ENCODE measurements around the gene C19orf33. TPM values are rescaled to one million over a fixed set of nuclear protein-coding genes. Genes with fewer than 3 reads are reported as not detected.
A peak's percentile ranks its signal among the peaks of the same experiment; 100 is the strongest.

The C19orf33 gene
- total RNA-seq, 1 donor from 2014 or later: not detected

GRCh38 chr19:38310986-38311385 is 6.9 kb downstream of the C19orf33 start:
- H3K36me3 Mint-ChIP-seq (ENCODE audit: low read depth): no peaks in the 10 kb centered on the region
- peaks cover 11% of the 10 kb centered on the region for H3K4me1 Mint-ChIP-seq
- H3K27me3 Mint-ChIP-seq (ENCODE audit: low read depth): peaks cover 1% of the 10 kb centered on the region
- no peak overlapping the region for H3K27ac Mint-ChIP-seq (ENCODE audit: unreplicated experiment)
- H3K4me3 Mint-ChIP-seq: no peak overlapping the region
- no peak for DNase-seq (ENCODE audit: low read depth, low spot score)
- H3K9me3 Mint-ChIP-seq: no peaks in the 10 kb centered on the region
- TF ChIP-seq CTCF (conservative IDR thresholded peaks at IDR 0.05): no peak

- DNase-seq (ENCODE audit: low read depth, low spot score): peak; percentile 90
- H3K4me3 Mint-ChIP-seq: peak within 1 kb of the TSS; percentile 88
- peaks cover 43% of the 10 kb centered on the region for H3K27me3 Mint-ChIP-seq (ENCODE audit: low read depth)
- H3K4me1 Mint-ChIP-seq: peaks cover 20% of the 10 kb centered on the region
- no peak for TF ChIP-seq CTCF (conservative IDR thresholded peaks at IDR 0.05)
- peak within 1 kb of the TSS; percentile 92 for H3K27ac Mint-ChIP-seq (ENCODE audit: unreplicated experiment)
- no peaks in the 10 kb centered on the region for H3K36me3 Mint-ChIP-seq (ENCODE audit: low read depth)
- no peaks in the 10 kb centered on the region for H3K9me3 Mint-ChIP-seq
These were observed 11.8 kb downstream of the C19orf33 start, which contains the start of gene YIF1B for GRCh38 chr19:38315657-38316476. Gene YIF1B (minus strand): TSS chr19:38315947. CDS start chr19:38315917, 30 bp downstream.

GRCh38 chr19:38316477-38317067 is 12.5 kb downstream of the C19orf33 start:
- no peaks in the 10 kb centered on the region for H3K9me3 Mint-ChIP-seq
- no peaks in the 10 kb centered on the region for H3K36me3 Mint-ChIP-seq (ENCODE audit: low read depth)
- peaks cover 20% of the 10 kb centered on the region for H3K4me1 Mint-ChIP-seq
- peaks cover 50% of the 10 kb centered on the region for H3K27me3 Mint-ChIP-seq (ENCODE audit: low read depth)
- H3K27ac Mint-ChIP-seq (ENCODE audit: unreplicated experiment): no peak overlapping the region
- no peak for DNase-seq (ENCODE audit: low read depth, low spot score)
- no peak for TF ChIP-seq CTCF (conservative IDR thresholded peaks at IDR 0.05)
- H3K4me3 Mint-ChIP-seq: peak overlapping the region; percentile 88

- H3K27me3 Mint-ChIP-seq (ENCODE audit: low read depth): peaks cover 55% of the 10 kb centered on the region
These were observed 13.1 kb downstream of the C19orf33 start for GRCh38 chr19:38317104-38317612.

GRCh38 chr19:38318660-38319059 is 14.6 kb downstream of the C19orf33 start:
- Mint-ChIP-seq H3K27ac (ENCODE audit: unreplicated experiment) (no peak overlapping the region), H3K36me3 (ENCODE audit: low read depth) (no peaks in the 10 kb centered on the region), H3K4me3 (peak overlapping the region; percentile 67), H3K4me1 (peaks cover 17% of the 10 kb centered on the region), H3K9me3 (no peaks in the 10 kb centered on the region), H3K27me3 (ENCODE audit: low read depth) (peaks cover 65% of the 10 kb centered on the region)
- TF ChIP-seq CTCF (conservative IDR thresholded peaks at IDR 0.05): no peak
- DNase-seq (ENCODE audit: low read depth, low spot score): no peak

More at GRCh38 chr19:38317104-38317612, 13.1 kb downstream of the C19orf33 start:
- peaks cover 20% of the 10 kb centered on the region for H3K4me1 Mint-ChIP-seq
- no peaks in the 10 kb centered on the region for H3K9me3 Mint-ChIP-seq
- TF ChIP-seq CTCF (conservative IDR thresholded peaks at IDR 0.05): no peak
- no peaks in the 10 kb centered on the region for H3K36me3 Mint-ChIP-seq (ENCODE audit: low read depth)
- DNase-seq (ENCODE audit: low read depth, low spot score): no peak
- H3K27ac Mint-ChIP-seq (ENCODE audit: unreplicated experiment): no peak overlapping the region
- peak overlapping the region; percentile 48 for H3K4me3 Mint-ChIP-seq

All from neural crest cell (in vitro differentiated cells).